GM23338 (cell line): ENCODE results near the gene GDPD2. TPM values are rescaled to one million over a fixed set of nuclear protein-coding genes. Genes with fewer than 3 reads are reported as not detected.
A peak's percentile ranks its signal among the peaks of the same experiment; 100 is the strongest.

ENCODE experiments used
- ATAC-seq: fragments of 200-7000 bp; cut with Tn5 transposase; 3 replicates; pipeline ENCODE4 v1.9.1; 2020
- DNase-seq: peaks from one replicate; pipeline ENCODE4 v3.0.0-alpha.2; 2015; ENCODE audit warnings: low spot score
- H2AFZ ChIP-seq: fragments of 200-600 bp; sonication (generic); 2 replicates; pipeline ENCODE4 v1.8.0; 2016; ENCODE audit warnings: antibody characterized with exemption, mild to moderate bottlenecking, moderate library complexity
- H3F3A ChIP-seq: fragments of 200-600 bp; sonication (generic); replicated peaks from 2 replicates; pipeline ENCODE4 v1.8.0; 2017; ENCODE audit warnings: antibody characterized with exemption, mixed run types, low read depth
- H3K27ac ChIP-seq: fragments of 200-600 bp; sonication (generic); 2 replicates; pipeline ENCODE4 v1.6.1; 2016; ENCODE audit warnings: low read depth
- H3K27me3 ChIP-seq: fragments of 200-600 bp; sonication (generic); 2 replicates; pipeline ENCODE4 v1.8.0; 2016; ENCODE audit warnings: mild to moderate bottlenecking, mixed run types, moderate library complexity; ENCODE audit not compliant: insufficient read depth
- H3K36me3 ChIP-seq: fragments of 200-600 bp; sonication (generic); 2 replicates; pipeline ENCODE4 v1.8.0; 2016; ENCODE audit warnings: mild to moderate bottlenecking; ENCODE audit not compliant: insufficient read depth
- H3K4me1 ChIP-seq: fragments of 200-600 bp; sonication (generic); 2 replicates; pipeline ENCODE4 v1.8.0; 2016; ENCODE audit warnings: mild to moderate bottlenecking, moderate library complexity; ENCODE audit not compliant: insufficient read depth
- H3K4me2 ChIP-seq: fragments of 200-600 bp; sonication (generic); 2 replicates; pipeline ENCODE4 v1.7.1; 2017; ENCODE audit warnings: mixed run types
- H3K4me3 ChIP-seq: fragments of 200-600 bp; sonication (generic); 2 replicates; pipeline ENCODE4 v1.6.1; 2016; ENCODE audit warnings: mixed run types
- H3K79me2 ChIP-seq: fragments of 200-600 bp; sonication (generic); replicated peaks from 2 replicates; pipeline ENCODE4 v1.8.0; 2017; ENCODE audit warnings: mild to moderate bottlenecking; ENCODE audit not compliant: insufficient read depth
- H3K9me2 ChIP-seq: fragments of 200-600 bp; sonication (generic); 2 replicates; pipeline ENCODE4 v1.8.0; 2017; ENCODE audit not compliant: insufficient read depth
- H4K20me1 ChIP-seq: fragments of 200-600 bp; sonication (generic); replicated peaks from 2 replicates; pipeline ENCODE4 v1.8.0; 2017; ENCODE audit warnings: mild to moderate bottlenecking; ENCODE audit not compliant: insufficient read depth
- H3K27ac Mint-ChIP-seq: 2 replicates; pipeline ENCODE4 v1.8.0; 2020; ENCODE audit warnings: inconsistent platforms, mild to moderate bottlenecking, moderate library complexity, mixed read lengths
- H3K27me3 Mint-ChIP-seq: 3 replicates; pipeline ENCODE4 v1.8.0; 2022; ENCODE audit warnings: low read depth, mild to moderate bottlenecking, moderate library complexity, mixed read lengths, inconsistent platforms; ENCODE audit not compliant: insufficient read depth, poor library complexity
- H3K36me3 Mint-ChIP-seq: 3 replicates; pipeline ENCODE4 v1.8.0; 2021; ENCODE audit warnings: low read depth, mild to moderate bottlenecking, inconsistent platforms, moderate library complexity, mixed read lengths
- H3K4me1 Mint-ChIP-seq: 3 replicates; pipeline ENCODE4 v1.8.0; 2020; ENCODE audit warnings: mild to moderate bottlenecking, inconsistent platforms, mixed read lengths
- H3K4me3 Mint-ChIP-seq: 3 replicates; pipeline ENCODE4 v1.8.0; 2021; ENCODE audit warnings: moderate library complexity, mild to moderate bottlenecking, inconsistent platforms, mixed read lengths
- H3K9me3 Mint-ChIP-seq: 3 replicates; pipeline ENCODE4 v1.8.0; 2020; ENCODE audit warnings: moderate library complexity, mild to moderate bottlenecking, inconsistent platforms, mixed read lengths
- CREB1 ChIP-seq: fragments of 250-450 bp; sonication (Bioruptor Pico); IDR thresholded peaks from 2 replicates; pipeline ENCODE4 v1.5.0; 2020; ENCODE audit warnings: low read depth, mild to moderate bottlenecking, moderate library complexity
- ETS1 ChIP-seq: IDR thresholded peaks from 2 replicates; pipeline ENCODE4 v1.6.1; 2016; ENCODE audit warnings: antibody characterized with exemption
- EZH2 ChIP-seq: fragments of 200-600 bp; sonication (generic); IDR thresholded peaks from one replicate; pipeline ENCODE4 v1.8.0; 2017; ENCODE audit warnings: antibody characterized with exemption, mild to moderate bottlenecking, low read depth; ENCODE audit not compliant: unreplicated experiment
- EZH2phosphoT487 ChIP-seq: fragments of 200-600 bp; sonication (generic); IDR thresholded peaks from one replicate; pipeline ENCODE4 v1.8.1; 2018; ENCODE audit warnings: antibody characterized with exemption; ENCODE audit not compliant: unreplicated experiment
- JUNB ChIP-seq: IDR thresholded peaks from one replicate; pipeline ENCODE4 v1.6.1; 2016; ENCODE audit warnings: antibody characterized with exemption; ENCODE audit not compliant: unreplicated experiment
- NANOG ChIP-seq: IDR thresholded peaks from 2 replicates; pipeline ENCODE4 v1.6.1; 2016; ENCODE audit warnings: antibody characterized with exemption, borderline replicate concordance
- POLR2AphosphoS5 ChIP-seq: IDR thresholded peaks from 2 replicates; pipeline ENCODE4 v1.6.1; 2016; ENCODE audit warnings: antibody characterized with exemption, low read depth
- STAT1 ChIP-seq: IDR thresholded peaks from one replicate; pipeline ENCODE4 v1.6.1; 2016; ENCODE audit warnings: antibody characterized with exemption; ENCODE audit not compliant: unreplicated experiment
- ZNF114 ChIP-seq: fragments of 250-450 bp; sonication (Bioruptor Pico); IDR thresholded peaks from 2 replicates; pipeline ENCODE4 v1.5.0; 2020; ENCODE audit warnings: mild to moderate bottlenecking, moderate library complexity
- ZNF331 ChIP-seq: fragments of 250-450 bp; sonication (Bioruptor Pico); IDR thresholded peaks from 2 replicates; pipeline ENCODE4 v1.5.0; 2020; ENCODE audit warnings: low read depth, mild to moderate bottlenecking, moderate library complexity
- ZNF462 ChIP-seq: fragments of 250-450 bp; sonication (Bioruptor Pico); IDR thresholded peaks from 2 replicates; pipeline ENCODE4 v1.5.0; 2020; ENCODE audit warnings: mild to moderate bottlenecking, moderate library complexity
- polyA plus RNA-seq: library from polyadenylated mRNA; unstranded; fragments of >200 nt; fragmentation: Nextera tagmentation; extraction: Ambion mirVana; gene quantifications from 2 replicates; pipeline ENCODE4 v1.2.1, GENCODE V29; 2016
- total RNA-seq: library from RNA; depleted of rRNA; stranded (reverse); fragments of >200 nt; shearing (Covaris generic); gene quantifications from 2 replicates; pipeline ENCODE4 v1.2.3, GENCODE V29; 2014
- TF ChIP-seq, protein P1 (sequence below): IDR thresholded peaks from one replicate; pipeline ENCODE4 v1.6.1; 2018; ENCODE audit warnings: antibody characterized with exemption; ENCODE audit not compliant: unreplicated experiment
- TF ChIP-seq, protein P2 (sequence below), 2 experiments: fragments of 200-600 bp in 1 of 2; sonication (generic) in 1 of 2; conservative IDR thresholded peaks; 2 replicates each; pipeline versions ENCODE4 v1.5.1 to v1.6.1; 2016 to 2017; ENCODE audit warnings: antibody characterized with exemption in 2 of 2, low read depth in 2 of 2, mild to moderate bottlenecking in 2 of 2, moderate library complexity in 1 of 2

Gene GDPD2
- total and polyA plus RNA-seq, 2 experiments from 2014 or later: 5.2 to 11.3 TPM

GRCh38 chrX:70480660-70481018 lies 57.5 kb downstream of the GDPD2 start:
- H3K4me3 ChIP-seq: no peak overlapping the region
- H3K4me2 ChIP-seq: peak overlapping the region; percentile 70; the same call in 1 of the 2 replicates
- 0 out of 2 replicates have a peak, but pooled peaks cover 7% of the 10 kb centered on the region for H3K36me3 ChIP-seq
- H2AFZ ChIP-seq: no peak overlapping the region
- Mint-ChIP-seq H3K9me3 (no peaks in the 10 kb centered on the region), H3K27ac (peak overlapping the region; percentile 77; the same call in 1 of the 2 replicates), H3K27me3 (peaks cover 13% of the 10 kb centered on the region), H3K36me3 (peaks cover 38% of the 10 kb centered on the region), H3K4me3 (no peak overlapping the region), H3K4me1 (peaks cover 83% of the 10 kb centered on the region)
- H3K27me3 ChIP-seq: no peaks in the 10 kb centered on the region
- peaks cover 12% of the 10 kb centered on the region for H4K20me1 ChIP-seq
- no peaks in the 10 kb centered on the region; the same call in 1 of the 2 replicates for H3F3A ChIP-seq
- DNase-seq (no peak), ATAC-seq (no peak)
- H3K9me2 ChIP-seq: no peaks in the 10 kb centered on the region
- H3K27ac ChIP-seq: no peak overlapping the region
- peaks cover 71% of the 10 kb centered on the region for H3K79me2 ChIP-seq
- TF ChIP-seq EZH2phosphoT487 (no peak), STAT1 (no peak), NANOG (no peak), POLR2AphosphoS5 (no peak), ZNF462 (CRISPR knock-in tag) (no peak), JUNB (no peak), ETS1 (no peak), ZNF331 (no peak), ZNF114 (no peak), EZH2 (no peak), CREB1 (CRISPR knock-in tag) (no peak)
- TF ChIP-seq, protein P1, sequence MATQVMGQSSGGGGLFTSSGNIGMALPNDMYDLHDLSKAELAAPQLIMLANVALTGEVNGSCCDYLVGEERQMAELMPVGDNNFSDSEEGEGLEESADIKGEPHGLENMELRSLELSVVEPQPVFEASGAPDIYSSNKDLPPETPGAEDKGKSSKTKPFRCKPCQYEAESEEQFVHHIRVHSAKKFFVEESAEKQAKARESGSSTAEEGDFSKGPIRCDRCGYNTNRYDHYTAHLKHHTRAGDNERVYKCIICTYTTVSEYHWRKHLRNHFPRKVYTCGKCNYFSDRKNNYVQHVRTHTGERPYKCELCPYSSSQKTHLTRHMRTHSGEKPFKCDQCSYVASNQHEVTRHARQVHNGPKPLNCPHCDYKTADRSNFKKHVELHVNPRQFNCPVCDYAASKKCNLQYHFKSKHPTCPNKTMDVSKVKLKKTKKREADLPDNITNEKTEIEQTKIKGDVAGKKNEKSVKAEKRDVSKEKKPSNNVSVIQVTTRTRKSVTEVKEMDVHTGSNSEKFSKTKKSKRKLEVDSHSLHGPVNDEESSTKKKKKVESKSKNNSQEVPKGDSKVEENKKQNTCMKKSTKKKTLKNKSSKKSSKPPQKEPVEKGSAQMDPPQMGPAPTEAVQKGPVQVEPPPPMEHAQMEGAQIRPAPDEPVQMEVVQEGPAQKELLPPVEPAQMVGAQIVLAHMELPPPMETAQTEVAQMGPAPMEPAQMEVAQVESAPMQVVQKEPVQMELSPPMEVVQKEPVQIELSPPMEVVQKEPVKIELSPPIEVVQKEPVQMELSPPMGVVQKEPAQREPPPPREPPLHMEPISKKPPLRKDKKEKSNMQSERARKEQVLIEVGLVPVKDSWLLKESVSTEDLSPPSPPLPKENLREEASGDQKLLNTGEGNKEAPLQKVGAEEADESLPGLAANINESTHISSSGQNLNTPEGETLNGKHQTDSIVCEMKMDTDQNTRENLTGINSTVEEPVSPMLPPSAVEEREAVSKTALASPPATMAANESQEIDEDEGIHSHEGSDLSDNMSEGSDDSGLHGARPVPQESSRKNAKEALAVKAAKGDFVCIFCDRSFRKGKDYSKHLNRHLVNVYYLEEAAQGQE: no peak
- TF ChIP-seq, protein P2, sequence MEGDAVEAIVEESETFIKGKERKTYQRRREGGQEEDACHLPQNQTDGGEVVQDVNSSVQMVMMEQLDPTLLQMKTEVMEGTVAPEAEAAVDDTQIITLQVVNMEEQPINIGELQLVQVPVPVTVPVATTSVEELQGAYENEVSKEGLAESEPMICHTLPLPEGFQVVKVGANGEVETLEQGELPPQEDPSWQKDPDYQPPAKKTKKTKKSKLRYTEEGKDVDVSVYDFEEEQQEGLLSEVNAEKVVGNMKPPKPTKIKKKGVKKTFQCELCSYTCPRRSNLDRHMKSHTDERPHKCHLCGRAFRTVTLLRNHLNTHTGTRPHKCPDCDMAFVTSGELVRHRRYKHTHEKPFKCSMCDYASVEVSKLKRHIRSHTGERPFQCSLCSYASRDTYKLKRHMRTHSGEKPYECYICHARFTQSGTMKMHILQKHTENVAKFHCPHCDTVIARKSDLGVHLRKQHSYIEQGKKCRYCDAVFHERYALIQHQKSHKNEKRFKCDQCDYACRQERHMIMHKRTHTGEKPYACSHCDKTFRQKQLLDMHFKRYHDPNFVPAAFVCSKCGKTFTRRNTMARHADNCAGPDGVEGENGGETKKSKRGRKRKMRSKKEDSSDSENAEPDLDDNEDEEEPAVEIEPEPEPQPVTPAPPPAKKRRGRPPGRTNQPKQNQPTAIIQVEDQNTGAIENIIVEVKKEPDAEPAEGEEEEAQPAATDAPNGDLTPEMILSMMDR (conservative IDR thresholded peaks at IDR 0.05; ENCODE audit: low read depth in 2 of 2): no peak
- peaks cover 57% of the 10 kb centered on the region for H3K4me1 ChIP-seq
